ENCODE results near the gene CD7.

DNA sequence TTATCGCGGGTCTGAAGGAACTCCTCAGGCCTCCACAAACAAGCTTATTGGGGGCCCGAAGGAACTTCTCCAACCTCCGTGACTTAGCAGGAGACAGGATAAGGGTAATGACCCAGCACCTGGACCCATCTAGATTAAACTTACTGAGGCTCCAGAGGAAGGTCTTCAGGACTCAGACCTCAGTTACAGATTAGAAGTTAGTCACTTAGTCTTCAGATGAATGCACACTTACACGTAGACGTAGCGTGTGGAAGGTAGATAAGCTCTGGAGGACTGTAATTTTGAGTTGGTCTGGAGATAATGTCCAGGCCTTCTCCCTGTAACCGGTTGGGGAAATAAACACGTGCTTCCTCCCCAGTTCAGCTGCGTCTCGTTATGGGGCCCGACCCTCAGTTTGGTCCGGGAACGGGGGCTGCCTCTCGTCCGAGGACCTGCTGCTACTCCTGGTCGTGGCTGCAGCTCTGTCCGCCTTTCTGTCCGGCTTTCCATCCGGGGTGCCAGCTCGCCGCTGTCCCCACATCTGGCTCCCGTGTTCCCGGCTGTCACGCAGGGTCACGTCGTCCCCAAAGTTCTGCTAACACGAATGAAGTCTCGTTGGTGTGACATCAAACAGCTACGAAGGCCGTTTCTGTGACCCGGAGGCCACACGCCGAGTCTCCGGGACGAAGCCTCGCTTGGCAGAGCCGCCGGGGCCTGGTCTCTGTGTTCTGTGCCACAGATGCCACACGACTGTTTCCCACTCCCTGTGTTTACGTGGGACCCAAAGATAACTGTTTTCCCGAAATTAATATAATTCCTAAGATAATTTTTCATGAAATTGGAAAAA is 28.0 kb upstream of the CD7 start:
- no peak for TF ChIP-seq EZH2 (IDR thresholded peaks at IDR 0.05; ENCODE audit: borderline replicate concordance, low read depth, low read length, poor library complexity, severe bottlenecking)
- TF ChIP-seq, protein P1, sequence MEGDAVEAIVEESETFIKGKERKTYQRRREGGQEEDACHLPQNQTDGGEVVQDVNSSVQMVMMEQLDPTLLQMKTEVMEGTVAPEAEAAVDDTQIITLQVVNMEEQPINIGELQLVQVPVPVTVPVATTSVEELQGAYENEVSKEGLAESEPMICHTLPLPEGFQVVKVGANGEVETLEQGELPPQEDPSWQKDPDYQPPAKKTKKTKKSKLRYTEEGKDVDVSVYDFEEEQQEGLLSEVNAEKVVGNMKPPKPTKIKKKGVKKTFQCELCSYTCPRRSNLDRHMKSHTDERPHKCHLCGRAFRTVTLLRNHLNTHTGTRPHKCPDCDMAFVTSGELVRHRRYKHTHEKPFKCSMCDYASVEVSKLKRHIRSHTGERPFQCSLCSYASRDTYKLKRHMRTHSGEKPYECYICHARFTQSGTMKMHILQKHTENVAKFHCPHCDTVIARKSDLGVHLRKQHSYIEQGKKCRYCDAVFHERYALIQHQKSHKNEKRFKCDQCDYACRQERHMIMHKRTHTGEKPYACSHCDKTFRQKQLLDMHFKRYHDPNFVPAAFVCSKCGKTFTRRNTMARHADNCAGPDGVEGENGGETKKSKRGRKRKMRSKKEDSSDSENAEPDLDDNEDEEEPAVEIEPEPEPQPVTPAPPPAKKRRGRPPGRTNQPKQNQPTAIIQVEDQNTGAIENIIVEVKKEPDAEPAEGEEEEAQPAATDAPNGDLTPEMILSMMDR (conservative IDR thresholded peaks at IDR 0.05; ENCODE audit: low read depth, low read length) = no peak

Measured in A673 (cell line).